Stromal cell of bone marrow (primary cell): Measurements from ENCODE around the gene WFS1.

Experiments used
- DNase-seq: peaks from one replicate; pipeline ENCODE4 v3.0.0-alpha.2; 2012; ENCODE audit warnings: low read depth

Gene WFS1

GRCh38 chr4:6279582-6280289, 10.1 kb downstream of the WFS1 start:
- DNase-seq: no peak

GRCh38 chr4:6280365-6280996, 10.8 kb downstream of the WFS1 start:
- DNase-seq: no peak

- no peak for DNase-seq
Measured at GRCh38 chr4:6281436-6282313, 12.0 kb downstream of the WFS1 start.

GRCh38 chr4:6282314-6282771, 12.7 kb downstream of the WFS1 start:
- no peak for DNase-seq

- no peak for DNase-seq
Measured at GRCh38 chr4:6283282-6283681, 13.6 kb downstream of the WFS1 start.

- DNase-seq: no peak
Measured at GRCh38 chr4:6287017-6287788, 17.6 kb downstream of the WFS1 start.

- DNase-seq: no peak
Measured at GRCh38 chr4:6288342-6288741, 18.7 kb downstream of the WFS1 start.

GRCh38 chr4:6288871-6289270, 19.2 kb downstream of the WFS1 start:
- no peak for DNase-seq

GRCh38 chr4:6290256-6290655, 20.6 kb downstream of the WFS1 start:
- no peak for DNase-seq

- no peak for DNase-seq
Measured at GRCh38 chr4:6290769-6291547, 21.3 kb downstream of the WFS1 start.

GRCh38 chr4:6291784-6292297, 22.2 kb downstream of the WFS1 start:
- no peak for DNase-seq

- DNase-seq: no peak
Measured at GRCh38 chr4:6292376-6293096, 22.9 kb downstream of the WFS1 start.

GRCh38 chr4:6293097-6293445, 23.4 kb downstream of the WFS1 start:
- no peak for DNase-seq

- no peak for DNase-seq
Measured at GRCh38 chr4:6293661-6294060, 24.0 kb downstream of the WFS1 start.

GRCh38 chr4:6294705-6295421, 25.2 kb downstream of the WFS1 start:
- no peak for DNase-seq

- no peak for DNase-seq
Measured at GRCh38 chr4:6295495-6295894, 25.8 kb downstream of the WFS1 start.

GRCh38 chr4:6296026-6296425, 26.4 kb downstream of the WFS1 start:
- no peak for DNase-seq

GRCh38 chr4:6297266-6297815, 27.7 kb downstream of the WFS1 start:
- no peak for DNase-seq

GRCh38 chr4:6298035-6298434, 28.4 kb downstream of the WFS1 start:
- DNase-seq: no peak
